Urothelium cell line (cell line): ENCODE data around the gene ACO2.

Experiments
- DNase-seq: peaks from one replicate; pipeline ENCODE4 v3.0.0; 2011; ENCODE audit warnings: low spot score, mixed read lengths
- FAIRE-seq: peaks from 2 replicates; lab custom pipeline; 2011; peaks lifted over from hg19 to GRCh38; lab: Jason Lieb, UNC

ACO2 gene

DNA sequence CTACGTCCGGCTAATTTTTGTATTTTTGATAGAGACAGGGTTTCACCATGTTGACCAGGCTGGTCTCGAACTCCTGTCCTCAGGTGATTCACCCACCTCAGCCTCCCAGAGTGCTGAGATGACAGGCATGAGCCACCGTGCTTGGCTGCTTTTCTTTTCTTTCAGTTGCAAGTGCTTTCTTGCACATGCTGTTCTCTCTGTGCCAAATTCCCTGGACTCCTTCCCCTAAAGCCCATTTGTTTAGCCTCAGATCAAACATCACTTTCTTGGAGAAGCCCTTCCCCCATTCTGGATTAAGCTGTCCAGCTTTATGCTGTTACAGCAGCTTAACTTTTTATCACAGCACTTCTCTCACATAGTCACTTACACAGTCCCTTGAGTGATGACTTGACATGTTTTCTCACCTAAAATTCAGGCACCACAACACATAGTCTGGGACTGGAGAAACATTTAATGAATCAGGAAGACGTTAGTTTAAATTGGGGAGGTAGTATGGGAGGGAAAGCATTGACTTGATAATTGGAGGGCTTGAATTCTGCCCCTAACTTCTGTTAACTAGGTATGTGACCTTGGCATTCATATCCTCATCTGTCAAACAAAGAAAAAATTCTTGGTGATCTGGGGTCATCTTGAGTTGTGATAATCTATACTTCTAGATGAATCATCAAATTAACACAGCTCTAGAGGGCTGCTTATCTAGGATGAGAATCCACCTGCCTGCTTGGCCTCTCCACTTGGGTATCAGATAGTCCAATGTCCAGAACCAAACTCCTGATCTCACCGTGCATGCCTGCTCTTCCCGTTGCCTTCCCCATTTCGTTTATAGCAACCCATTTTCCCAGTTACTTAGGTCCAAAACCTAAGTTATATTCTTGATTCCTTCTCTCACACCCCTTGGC lies 18.4 kb downstream of the ACO2 start:
- FAIRE-seq (peak; percentile 46), DNase-seq (no peak)

DNA sequence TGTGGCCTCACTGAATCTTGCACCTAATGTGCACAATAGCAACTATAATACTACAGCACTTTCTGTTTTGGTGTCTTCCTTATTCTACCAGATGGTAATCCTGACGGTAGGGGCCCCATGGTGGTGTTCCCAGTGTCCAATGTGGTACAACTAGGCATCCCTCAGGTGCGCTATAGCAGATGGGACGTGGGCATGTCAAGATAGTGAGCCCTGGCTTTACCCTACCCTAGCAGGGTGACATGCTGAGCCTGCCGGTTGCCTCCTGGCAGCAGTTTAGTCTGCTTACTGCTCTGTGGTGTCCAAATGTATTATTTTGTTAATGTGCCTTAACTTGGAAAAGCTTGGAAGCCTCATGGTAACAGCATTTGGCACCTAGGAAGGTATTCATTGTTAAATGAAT lies 19.2 kb downstream of the ACO2 start:
- DNase-seq (no peak), FAIRE-seq (no peak)

DNA sequence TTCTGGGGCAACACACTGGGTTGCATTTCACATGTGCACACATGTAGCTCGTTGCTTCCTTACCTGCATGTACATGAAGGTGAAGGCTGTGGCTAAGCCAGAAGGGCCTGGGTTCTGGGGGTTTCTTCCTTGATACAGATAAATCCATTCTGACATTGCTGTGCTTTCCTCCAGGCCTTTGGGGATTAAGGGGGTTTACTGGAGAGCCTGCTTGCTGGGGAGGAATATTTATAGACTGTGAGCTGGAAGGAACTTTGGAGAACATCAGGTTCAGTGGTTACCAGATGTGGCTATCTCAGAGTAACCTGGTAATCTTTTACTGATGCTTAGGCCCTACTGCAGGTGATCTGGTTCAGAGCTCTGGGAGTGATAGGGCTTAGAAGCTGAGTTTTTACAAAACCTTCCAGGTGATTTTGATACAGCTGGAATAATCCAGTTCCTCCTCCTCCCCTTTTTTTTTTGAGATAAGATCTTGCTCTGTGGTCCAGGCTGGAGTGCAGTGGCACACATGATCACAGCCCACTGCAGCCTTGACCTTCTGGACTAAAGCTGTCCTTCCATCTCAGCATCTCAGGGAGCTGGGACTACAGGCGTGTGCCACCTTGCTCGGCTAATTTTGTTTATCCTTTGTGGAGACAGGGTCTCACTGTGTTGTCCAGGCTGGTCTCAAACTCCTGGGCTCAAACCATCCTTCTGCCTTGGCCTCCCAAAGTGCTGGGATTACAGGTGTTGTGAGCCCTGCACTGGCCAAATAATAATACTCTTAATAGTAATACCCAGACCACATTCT lies 19.9 kb downstream of the ACO2 start:
- FAIRE-seq (no peak), DNase-seq (no peak)

DNA sequence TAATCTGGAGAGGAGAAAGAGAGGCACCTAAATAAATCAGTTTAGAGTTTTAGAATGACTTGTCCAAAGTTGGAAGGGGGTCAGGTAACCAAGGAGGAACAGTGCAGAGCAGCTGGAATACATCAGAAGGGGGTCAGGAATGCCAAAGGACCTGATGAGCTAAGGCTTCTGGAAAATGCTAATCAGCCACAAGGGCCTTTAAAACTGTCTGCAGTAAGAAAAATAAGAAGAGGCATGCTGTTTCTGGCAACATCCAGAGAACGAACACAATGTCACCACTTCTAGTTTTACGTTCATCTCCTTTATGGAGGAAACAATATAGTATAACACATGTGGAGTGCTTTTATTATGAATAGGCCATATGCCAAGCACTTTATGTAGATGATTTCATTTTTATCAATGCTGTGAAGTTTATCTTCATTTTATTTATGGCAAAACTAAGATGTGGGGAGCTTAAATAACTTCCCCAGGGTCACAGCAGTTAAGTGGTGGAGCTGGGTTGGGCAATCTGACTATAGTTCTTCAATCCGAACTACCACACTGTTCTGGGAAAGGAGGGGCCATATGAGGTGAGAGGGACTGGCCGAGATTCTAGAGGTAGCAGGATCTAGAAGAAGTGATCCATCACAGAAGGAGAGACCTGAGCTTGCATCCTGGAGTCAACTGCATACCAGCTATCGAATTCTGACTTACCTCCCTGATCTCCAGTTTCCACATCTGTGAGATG lies 22.6 kb downstream of the ACO2 start:
- FAIRE-seq: no peak
- no peak for DNase-seq

DNA sequence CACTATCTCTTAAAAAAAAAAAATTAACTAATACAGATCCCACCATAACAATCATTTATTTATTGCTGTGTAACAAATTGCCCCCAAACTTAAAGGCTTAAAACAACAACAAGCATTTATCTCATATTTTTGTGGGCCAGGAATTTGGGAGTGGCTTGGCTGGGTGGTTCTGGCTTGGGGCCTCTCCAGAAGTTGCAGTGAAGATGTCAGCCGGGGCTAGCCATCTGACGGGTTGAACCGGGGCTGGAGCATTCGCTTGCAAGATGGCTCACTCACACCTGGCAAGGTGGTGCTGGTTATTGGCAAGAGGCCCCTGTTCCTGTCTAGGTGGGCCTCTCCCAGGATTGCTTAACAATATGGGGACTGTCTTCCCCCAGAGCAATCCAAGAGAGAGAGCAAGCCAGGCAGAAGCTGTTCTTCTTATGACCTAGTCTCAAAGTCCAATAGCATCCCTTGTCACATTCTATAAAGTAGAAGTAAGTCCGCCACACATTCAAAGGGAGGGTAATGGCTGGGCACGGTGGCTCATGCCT lies 29.5 kb downstream of the ACO2 start:
- no peak for FAIRE-seq

DNA sequence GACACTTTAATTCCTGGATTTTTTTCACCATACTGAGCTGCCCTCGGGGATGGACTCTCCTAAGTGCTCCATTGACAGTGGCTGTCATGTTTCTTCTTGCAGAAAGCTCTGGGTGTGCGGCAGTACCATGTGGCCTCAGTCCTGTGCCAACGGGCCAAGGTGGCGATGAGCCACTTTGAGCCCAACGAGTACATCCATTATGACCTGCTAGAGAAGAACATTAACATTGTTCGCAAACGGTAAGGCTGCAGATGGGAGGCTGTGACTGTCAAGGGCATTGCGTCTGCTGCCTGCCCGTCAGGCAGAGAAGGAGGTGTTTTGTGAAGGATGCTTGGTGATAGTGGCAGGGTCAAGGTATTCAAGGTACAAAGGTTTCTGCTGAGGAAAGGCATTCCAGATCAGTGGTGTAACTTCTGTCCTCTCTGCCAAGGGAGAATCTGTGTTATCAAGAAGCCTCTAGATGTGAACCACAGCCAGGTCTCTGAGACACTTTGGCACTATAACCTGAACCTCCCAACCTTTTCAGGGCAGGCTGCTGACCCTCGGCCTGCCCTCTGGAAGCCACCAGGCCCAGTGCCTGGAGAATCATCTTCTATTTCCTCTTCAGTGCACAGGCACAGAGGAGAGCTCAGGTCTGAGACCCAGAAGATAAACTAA lies 30.8 kb downstream of the ACO2 start:
- peak; percentile 91 for FAIRE-seq

More for the DNA sequence above, 29.5 kb downstream of the ACO2 start:
- DNase-seq: no peak

DNA sequence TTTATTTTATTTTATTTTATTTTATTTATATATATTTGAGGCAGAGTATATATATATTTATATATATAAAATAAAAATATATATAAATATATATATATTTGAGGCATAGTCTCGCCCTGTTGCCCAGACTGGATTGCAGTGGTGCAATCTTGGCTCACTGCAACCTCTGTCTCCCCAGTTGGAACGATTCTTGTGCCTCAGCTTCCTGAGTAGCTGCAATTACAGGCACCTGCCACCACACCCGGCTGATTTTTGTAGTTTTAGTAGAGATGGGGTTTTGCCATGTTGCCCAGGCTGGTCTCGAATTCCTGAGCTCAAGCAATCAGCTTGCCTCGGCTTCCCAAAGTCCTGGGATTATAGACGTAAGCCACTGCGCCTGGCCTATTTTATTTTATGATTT lies 31.4 kb downstream of the ACO2 start:
- DNase-seq (no peak), FAIRE-seq (no peak)

More for the DNA sequence above, 30.8 kb downstream of the ACO2 start:
- no peak for DNase-seq

DNA sequence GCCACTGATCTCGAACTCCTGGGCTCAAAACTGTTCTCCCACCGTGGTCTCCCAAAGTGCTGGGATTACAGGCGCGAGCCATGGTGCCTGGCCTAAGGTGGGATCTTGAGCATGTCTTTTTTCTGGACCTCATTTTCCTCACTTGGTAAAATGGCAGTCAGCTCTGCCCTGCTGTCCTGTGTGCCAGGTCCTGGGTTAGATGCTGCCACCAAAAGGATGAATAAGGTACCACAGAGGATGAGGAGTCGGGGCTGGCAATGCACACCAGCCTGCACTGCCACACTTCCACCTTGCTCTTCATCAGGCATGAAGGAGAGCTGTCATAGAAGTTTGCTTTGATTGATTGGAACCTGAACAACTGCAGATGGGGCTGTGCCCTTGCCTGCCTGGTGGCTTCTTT lies 32.3 kb downstream of the ACO2 start:
- FAIRE-seq: no peak
- no peak for DNase-seq

DNA sequence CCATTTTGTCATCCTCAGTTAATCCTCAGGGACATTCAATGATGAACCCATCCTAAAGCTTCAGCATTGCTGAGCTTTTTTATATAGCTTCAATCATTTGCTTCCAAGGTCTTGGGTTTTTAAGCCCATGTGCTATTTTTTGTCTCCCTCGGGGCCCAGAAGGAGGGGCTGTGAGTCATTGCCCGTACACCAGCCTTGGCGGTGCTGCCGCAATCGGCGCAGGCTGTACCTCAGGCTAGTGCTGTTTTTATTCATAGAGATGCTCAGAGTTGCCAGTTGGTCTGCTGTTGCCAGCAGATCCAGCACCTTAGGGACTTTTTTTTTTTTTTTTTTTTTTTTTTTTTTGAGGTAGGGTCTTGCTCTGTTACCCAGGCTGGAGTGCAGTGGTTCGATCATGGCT lies 35.5 kb downstream of the ACO2 start:
- no peak for FAIRE-seq

DNA sequence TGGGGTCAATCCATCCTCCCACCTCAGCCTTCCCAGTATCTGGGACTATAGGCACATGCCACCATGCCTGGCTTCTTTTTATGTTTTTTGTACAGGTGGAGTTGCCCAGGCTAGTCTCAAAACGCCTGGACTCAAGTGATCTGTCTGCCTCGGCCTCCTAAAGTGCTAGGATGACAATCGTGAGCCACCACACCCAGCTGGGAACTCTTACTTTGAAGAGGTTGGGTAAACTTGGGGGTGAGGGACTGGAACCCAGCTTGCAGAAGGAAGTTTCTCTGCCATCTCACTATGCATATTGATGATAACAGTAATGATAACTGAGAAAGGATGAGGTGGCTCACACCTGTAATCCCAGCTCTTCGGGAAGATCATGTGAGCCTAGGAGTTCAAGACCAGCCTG lies 35.9 kb downstream of the ACO2 start:
- no peak for DNase-seq
- FAIRE-seq: no peak

More for the DNA sequence above, 35.5 kb downstream of the ACO2 start:
- no peak for DNase-seq

DNA sequence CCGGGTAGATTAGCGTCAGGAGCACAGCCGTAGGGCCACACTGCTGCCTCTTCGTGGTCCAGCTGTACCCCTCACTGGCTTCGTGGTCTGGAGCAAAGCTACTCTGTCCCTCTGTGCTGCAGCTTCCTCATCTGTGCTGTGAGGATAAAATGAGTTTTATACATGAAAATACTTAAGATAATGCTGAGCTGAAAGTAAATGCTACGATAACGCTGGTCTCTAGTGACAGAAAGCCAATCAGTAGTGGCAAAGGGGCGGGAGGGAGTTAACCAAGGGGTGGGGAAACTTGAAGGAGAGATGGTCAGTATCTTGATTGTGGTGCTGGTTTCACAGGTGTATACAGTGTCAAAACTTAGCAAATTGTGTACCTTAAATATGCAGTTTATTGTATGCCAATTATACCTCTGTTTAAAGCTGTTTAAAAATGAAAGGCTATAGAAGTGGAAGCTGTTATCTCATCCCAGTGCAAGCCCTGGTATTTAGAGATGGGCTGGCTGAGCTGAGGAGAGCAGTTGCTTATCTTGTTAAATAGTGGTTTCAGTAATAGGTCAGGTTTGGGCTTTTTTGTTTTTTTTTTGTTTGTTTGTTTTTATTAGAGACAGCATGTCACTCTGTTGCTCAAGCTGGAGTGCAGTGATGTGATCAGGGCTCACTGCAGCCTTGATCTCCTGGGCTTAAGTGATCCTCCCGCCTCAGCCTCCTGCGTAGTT lies 36.7 kb downstream of the ACO2 start:
- no peak for FAIRE-seq
- no peak for DNase-seq

DNA sequence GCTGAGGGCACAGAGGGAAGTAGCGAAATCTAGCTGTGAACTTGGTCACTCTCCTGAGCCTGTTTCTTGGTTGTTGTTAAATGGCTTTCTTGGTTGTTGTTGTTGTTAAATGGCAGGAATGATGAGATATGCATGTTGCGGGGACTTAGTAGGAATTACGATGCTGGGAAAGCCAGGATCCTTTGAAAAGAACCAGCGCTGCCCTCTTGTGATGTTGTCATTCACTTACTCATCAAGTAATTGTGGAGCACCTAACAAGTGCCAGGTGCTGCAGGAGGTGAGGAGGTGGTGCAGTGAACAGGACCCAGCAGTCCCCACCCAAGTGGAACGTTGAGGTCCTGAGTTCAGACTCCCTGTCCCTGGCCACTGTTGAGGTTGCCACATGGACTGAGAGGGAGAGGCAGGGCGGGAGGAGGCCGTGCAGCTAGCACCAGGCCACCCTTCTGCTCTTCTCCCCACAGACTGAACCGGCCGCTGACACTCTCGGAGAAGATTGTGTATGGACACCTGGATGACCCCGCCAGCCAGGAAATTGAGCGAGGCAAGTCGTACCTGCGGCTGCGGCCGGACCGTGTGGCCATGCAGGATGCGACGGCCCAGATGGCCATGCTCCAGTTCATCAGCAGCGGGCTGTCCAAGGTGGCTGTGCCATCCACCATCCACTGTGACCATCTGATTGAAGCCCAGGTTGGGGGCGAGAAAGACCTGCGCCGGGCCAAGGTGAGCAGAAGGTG lies 38.6 kb downstream of the ACO2 start:
- no peak for DNase-seq
- peak; percentile 81 for FAIRE-seq

DNA sequence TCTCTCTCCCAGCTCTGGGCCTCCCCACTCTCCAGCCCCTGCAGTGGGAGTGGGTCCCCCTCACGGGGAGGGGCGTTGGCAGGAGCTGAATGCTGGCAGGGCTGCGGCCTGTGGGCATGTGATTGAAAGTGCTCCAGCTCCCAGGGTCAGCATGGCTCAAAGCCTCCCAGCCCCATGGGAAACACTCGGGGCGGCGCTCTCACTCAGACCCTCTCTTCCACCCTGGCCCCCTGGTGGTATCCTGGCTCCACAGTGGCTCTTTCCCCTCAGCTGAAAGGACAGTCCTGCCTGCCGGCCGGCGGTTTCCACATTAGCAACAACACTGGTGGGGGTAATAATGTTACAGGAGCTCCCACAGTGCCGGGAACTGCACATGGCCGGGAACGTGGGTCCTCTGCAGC lies 39.9 kb downstream of the ACO2 start:
- DNase-seq: no peak
- no peak for FAIRE-seq

DNA sequence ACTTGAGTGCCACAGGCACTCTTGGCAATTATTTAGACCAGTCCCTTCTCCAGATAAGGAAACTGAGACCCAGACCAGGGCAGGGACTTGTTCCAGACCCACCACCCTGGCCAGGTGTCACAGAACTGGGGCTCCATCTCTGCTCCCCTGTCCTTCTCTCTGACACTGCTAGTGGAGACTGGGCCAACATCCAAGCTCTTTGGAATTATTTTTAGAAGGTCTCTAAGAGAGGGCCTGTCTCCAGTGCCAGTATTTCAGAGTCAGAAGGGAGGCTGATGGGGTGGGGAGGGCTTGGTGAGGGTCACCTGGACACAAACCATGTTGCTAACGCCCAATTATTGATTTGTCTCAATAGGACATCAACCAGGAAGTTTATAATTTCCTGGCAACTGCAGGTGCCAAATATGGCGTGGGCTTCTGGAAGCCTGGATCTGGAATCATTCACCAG lies 42.6 kb downstream of the ACO2 start:
- DNase-seq (no peak), FAIRE-seq (no peak)

DNA sequence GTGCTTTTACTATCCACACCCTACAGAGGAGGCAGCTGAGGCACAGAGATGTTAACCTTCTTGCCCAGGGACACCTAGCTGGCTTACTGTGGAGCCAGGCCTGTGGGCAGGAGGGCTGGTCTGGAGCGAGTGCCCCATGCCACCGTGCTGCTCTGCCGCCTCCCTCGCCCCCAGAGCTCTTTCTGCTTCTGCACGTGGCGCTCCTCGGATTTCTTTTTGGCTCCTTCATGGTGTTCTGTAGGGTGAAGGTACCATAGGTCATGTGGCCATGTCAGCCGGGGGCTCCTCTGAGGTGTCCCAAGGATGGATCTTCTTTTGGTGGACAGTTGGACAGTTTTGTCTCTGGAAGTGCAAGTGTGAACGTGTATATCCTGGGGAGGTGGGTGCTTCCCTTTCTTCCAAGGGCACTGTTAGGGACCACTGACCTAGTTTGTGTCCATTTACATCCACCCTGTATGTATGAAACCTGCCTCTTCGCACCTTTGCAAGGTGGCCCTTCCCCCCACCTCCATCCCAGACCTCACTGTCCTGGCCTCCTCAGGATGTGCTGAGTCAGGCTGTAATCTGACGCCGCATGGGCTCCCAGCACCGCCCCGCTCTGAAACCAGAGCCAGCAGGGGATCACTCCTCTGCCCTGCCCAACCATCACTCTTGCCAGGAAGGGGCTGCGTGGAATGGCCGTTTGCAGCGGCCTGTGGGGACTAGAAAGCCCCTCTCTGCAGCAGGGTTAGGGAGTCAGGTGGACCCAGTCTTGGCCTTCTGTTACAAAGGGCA lies 43.7 kb downstream of the ACO2 start:
- FAIRE-seq (peak; percentile 94), DNase-seq (peak; percentile 95)

DNA sequence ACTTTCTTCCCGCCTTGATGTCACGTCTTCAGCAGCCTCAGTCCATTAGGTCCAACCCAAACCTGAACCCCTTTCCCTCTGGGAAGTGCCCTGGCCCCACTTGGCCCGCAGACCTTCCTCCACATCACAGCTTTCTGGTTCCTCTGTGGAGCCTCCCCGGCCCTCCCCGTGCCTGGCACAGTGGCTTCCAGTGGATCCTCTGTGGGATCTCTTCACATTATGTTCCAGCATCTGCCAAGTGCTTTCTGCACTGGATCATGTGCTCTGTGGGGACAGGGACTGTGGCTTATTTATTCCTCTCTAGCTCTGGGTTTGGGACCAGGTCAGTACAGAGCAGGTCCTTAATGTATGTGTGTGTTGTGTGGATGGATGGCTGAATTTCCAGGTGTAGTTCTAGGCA lies 44.5 kb downstream of the ACO2 start:
- DNase-seq (no peak), FAIRE-seq (peak; percentile 53)

DNA sequence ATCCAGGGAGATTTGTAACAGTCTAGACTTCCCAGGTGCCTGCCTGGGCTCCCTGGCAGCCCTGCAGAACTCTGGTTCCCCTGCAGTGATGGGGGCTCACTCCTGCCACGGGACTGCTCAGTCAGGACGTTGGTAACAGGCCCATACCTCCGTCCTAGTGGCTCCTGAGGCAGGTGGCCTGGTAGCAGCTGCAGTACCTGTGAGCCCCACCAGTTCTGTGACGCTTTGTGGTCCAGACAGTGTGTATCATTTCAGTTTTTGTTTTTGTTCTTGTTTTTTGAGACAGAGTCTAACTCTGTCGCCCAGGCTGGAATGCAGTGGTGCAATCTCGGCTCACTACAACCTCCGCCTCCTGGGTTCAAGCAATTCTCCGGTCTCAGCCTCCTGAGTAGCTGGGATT lies 47.5 kb downstream of the ACO2 start:
- no peak for DNase-seq
- FAIRE-seq: no peak
